Gastroesophageal sphincter (tissue), 3 donors: ENCODE results near the gene MSANTD1.

Experiments used
- POLR2A ChIP-seq, 2 donors: fragments of 450-650 bp; IDR thresholded peaks; one replicate each; pipeline ENCODE4 v1.6.1; 2017; ENCODE audit warnings: antibody characterized with exemption in 2 of 2, mild to moderate bottlenecking in 2 of 2, moderate library complexity in 1 of 2
- POLR2AphosphoS5 ChIP-seq: sonication (generic); formaldehyde crosslinking; IDR thresholded peaks from one replicate; pipeline ENCODE4 v1.6.1; 2017; ENCODE audit warnings: antibody characterized with exemption
- TF ChIP-seq, protein P1 (sequence below), 4 experiments: fragments of 200-600 bp in 2 of 4; fragments of 450-650 bp in 2 of 4; sonication (generic) in 1 of 4; IDR thresholded peaks; one replicate each; pipeline ENCODE4 v1.5.1; 2017 to 2019; ENCODE audit warnings: antibody characterized with exemption in 4 of 4, mild to moderate bottlenecking in 2 of 4, moderate library complexity in 2 of 4

GRCh38 chr4:3255611-3256186 lies 6.7 kb downstream of the MSANTD1 start:
- no peak for TF ChIP-seq POLR2A (IDR thresholded peaks at IDR 0.05)
- TF ChIP-seq, protein P1, sequence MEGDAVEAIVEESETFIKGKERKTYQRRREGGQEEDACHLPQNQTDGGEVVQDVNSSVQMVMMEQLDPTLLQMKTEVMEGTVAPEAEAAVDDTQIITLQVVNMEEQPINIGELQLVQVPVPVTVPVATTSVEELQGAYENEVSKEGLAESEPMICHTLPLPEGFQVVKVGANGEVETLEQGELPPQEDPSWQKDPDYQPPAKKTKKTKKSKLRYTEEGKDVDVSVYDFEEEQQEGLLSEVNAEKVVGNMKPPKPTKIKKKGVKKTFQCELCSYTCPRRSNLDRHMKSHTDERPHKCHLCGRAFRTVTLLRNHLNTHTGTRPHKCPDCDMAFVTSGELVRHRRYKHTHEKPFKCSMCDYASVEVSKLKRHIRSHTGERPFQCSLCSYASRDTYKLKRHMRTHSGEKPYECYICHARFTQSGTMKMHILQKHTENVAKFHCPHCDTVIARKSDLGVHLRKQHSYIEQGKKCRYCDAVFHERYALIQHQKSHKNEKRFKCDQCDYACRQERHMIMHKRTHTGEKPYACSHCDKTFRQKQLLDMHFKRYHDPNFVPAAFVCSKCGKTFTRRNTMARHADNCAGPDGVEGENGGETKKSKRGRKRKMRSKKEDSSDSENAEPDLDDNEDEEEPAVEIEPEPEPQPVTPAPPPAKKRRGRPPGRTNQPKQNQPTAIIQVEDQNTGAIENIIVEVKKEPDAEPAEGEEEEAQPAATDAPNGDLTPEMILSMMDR (IDR thresholded peaks at IDR 0.05): no peak
- no peak for TF ChIP-seq POLR2AphosphoS5
